Kidney glomerular epithelial cell (primary cell): ENCODE results near the gene KLF8.

ENCODE experiments used
- DNase-seq: peaks from one replicate; lab custom pipeline; 2025; lab: John Stamatoyannopoulos, UW

Gene KLF8

GRCh38 chrX:56309881-56310280 is 77.7 kb downstream of the KLF8 start:
- no peak for DNase-seq

- no peak for DNase-seq
Measured at GRCh38 chrX:56310581-56310980, 78.4 kb downstream of the KLF8 start.

- DNase-seq, result no peak
Measured at GRCh38 chrX:56313308-56313707, 81.2 kb downstream of the KLF8 start.

- DNase-seq, result no peak
Measured at GRCh38 chrX:56314334-56314733, 82.2 kb downstream of the KLF8 start.

GRCh38 chrX:56318076-56318475 is 85.9 kb downstream of the KLF8 start:
- no peak for DNase-seq

GRCh38 chrX:56319165-56319564 is 87.0 kb downstream of the KLF8 start:
- no peak for DNase-seq
